Urothelium cell line (cell line): ENCODE data around the gene RAB9A.
"Not testable (repeated sequence)": the region's sequence is repeated elsewhere in the genome, so short reads cannot be mapped to it uniquely, and the experiment has no call there.

Source experiments
- DNase-seq: peaks from one replicate; pipeline ENCODE4 v3.0.0; 2011; ENCODE audit warnings: low spot score, mixed read lengths
- FAIRE-seq: peaks from 2 replicates; lab custom pipeline; 2011; peaks lifted over from hg19 to GRCh38; lab: Jason Lieb, UNC

RAB9A gene

GRCh38 chrX:13669246-13669737 lies 19.6 kb upstream of the RAB9A start:
- peak; percentile 45 for DNase-seq
- FAIRE-seq = no peak

- FAIRE-seq = not testable (repeated sequence)
Observed at GRCh38 chrX:13669755-13670154, 19.2 kb upstream of the RAB9A start.

GRCh38 chrX:13670197-13670596 lies 18.7 kb upstream of the RAB9A start:
- FAIRE-seq = no peak
- DNase-seq = no peak

More at GRCh38 chrX:13669755-13670154, 19.2 kb upstream of the RAB9A start:
- not testable (repeated sequence) for DNase-seq

GRCh38 chrX:13673016-13673415 lies 15.9 kb upstream of the RAB9A start:
- no peak for DNase-seq
- no peak for FAIRE-seq

GRCh38 chrX:13676885-13677284 lies 12.0 kb upstream of the RAB9A start:
- DNase-seq (no peak), FAIRE-seq (no peak)

- DNase-seq, FAIRE-seq: not testable (repeated sequence)
Observed at GRCh38 chrX:13679700-13680099, 9.2 kb upstream of the RAB9A start.

GRCh38 chrX:13681595-13681994 lies 7.3 kb upstream of the RAB9A start:
- FAIRE-seq (no peak), DNase-seq (no peak)

GRCh38 chrX:13684361-13684760 lies 4.6 kb upstream of the RAB9A start:
- DNase-seq (no peak), FAIRE-seq (no peak)

GRCh38 chrX:13685126-13685763 lies 3.7 kb upstream of the RAB9A start:
- DNase-seq (no peak), FAIRE-seq (no peak)

GRCh38 chrX:13687203-13687602 lies 1.7 kb upstream of the RAB9A start:
- DNase-seq = no peak
- FAIRE-seq = no peak

GRCh38 chrX:13688384-13688957 lies 457 bp upstream of the RAB9A start:
- no peak for DNase-seq
- no peak for FAIRE-seq

- no peak for DNase-seq
- no peak for FAIRE-seq
Observed at GRCh38 chrX:13689741-13690211, 848 bp downstream of the RAB9A start.

- DNase-seq = no peak
- no peak for FAIRE-seq
Observed at GRCh38 chrX:13690836-13691235, 1.9 kb downstream of the RAB9A start.

- DNase-seq (peak; percentile 9), FAIRE-seq (no peak)
Observed at GRCh38 chrX:13691841-13692371, 3.0 kb downstream of the RAB9A start.

- no peak for FAIRE-seq
Observed at GRCh38 chrX:13692771-13693231, 3.9 kb downstream of the RAB9A start.

GRCh38 chrX:13693341-13693961 lies 4.5 kb downstream of the RAB9A start:
- FAIRE-seq (no peak), DNase-seq (no peak)

More at GRCh38 chrX:13692771-13693231, 3.9 kb downstream of the RAB9A start:
- DNase-seq = no peak

- FAIRE-seq (no peak), DNase-seq (no peak)
Observed at GRCh38 chrX:13694359-13694758, 5.4 kb downstream of the RAB9A start.

GRCh38 chrX:13694983-13695382 lies 6.1 kb downstream of the RAB9A start:
- no peak for FAIRE-seq
- no peak for DNase-seq

- FAIRE-seq = no peak
- no peak for DNase-seq
Observed at GRCh38 chrX:13695601-13696115, 6.7 kb downstream of the RAB9A start.

- FAIRE-seq (no peak), DNase-seq (no peak)
Observed at GRCh38 chrX:13697455-13697854, 8.5 kb downstream of the RAB9A start.

GRCh38 chrX:13697976-13698375 lies 9.0 kb downstream of the RAB9A start:
- DNase-seq (no peak), FAIRE-seq (no peak)
